NCI-H524 treated with DMSO at 0.1 percent for 48 hours (cell line): ENCODE measurements around the gene WNK2.
"Not testable (repeated sequence)": the region's sequence is repeated elsewhere in the genome, so short reads cannot be mapped to it uniquely, and the experiment has no call there.

Experiments
- DNase-seq: peaks from one replicate; lab custom pipeline; 2025; lab: John Stamatoyannopoulos, UW

WNK2 gene

GRCh38 chr9:93183663-93184431 is at the start of gene WNK2:
WNK2 (plus strand) TSS chr9:93184139; CDS start chr9:93184930, 791 bp downstream.
- DNase-seq, result no peak

- DNase-seq, result peak; percentile 77
These were observed 49.0 kb upstream of the WNK2 start for GRCh38 chr9:93134740-93135444.

- no peak for DNase-seq
These were observed 47.9 kb upstream of the WNK2 start for GRCh38 chr9:93136011-93136440.

- DNase-seq, result no peak
These were observed 46.6 kb upstream of the WNK2 start for GRCh38 chr9:93137362-93137761.

- peak; percentile 45 for DNase-seq
These were observed 45.7 kb upstream of the WNK2 start for GRCh38 chr9:93138171-93138764.

- DNase-seq, result no peak
These were observed 44.4 kb upstream of the WNK2 start for GRCh38 chr9:93139365-93140182.

GRCh38 chr9:93141771-93142483 is 42.0 kb upstream of the WNK2 start:
- no peak for DNase-seq

- no peak for DNase-seq
These were observed 40.0 kb upstream of the WNK2 start for GRCh38 chr9:93143830-93144530.

GRCh38 chr9:93146696-93147095 is 37.2 kb upstream of the WNK2 start:
- not testable (repeated sequence) for DNase-seq

GRCh38 chr9:93147632-93148031 is 36.3 kb upstream of the WNK2 start:
- no peak for DNase-seq

GRCh38 chr9:93148721-93149120 is 35.2 kb upstream of the WNK2 start:
- no peak for DNase-seq

- no peak for DNase-seq
These were observed 34.6 kb upstream of the WNK2 start for GRCh38 chr9:93149361-93149760.

- DNase-seq, result no peak
These were observed 32.7 kb upstream of the WNK2 start for GRCh38 chr9:93151097-93151784.

- DNase-seq, result no peak
These were observed 29.5 kb upstream of the WNK2 start for GRCh38 chr9:93154293-93154903.

GRCh38 chr9:93155716-93156474 is 28.0 kb upstream of the WNK2 start:
- peak; percentile 62 for DNase-seq

GRCh38 chr9:93156475-93157008 is 27.4 kb upstream of the WNK2 start:
- no peak for DNase-seq

- peak; percentile 7 for DNase-seq
These were observed 24.1 kb upstream of the WNK2 start for GRCh38 chr9:93159601-93160471.
